Ovary (tissue), 9 donors: Measurements from ENCODE around the gene ARL6IP5. TPM values are rescaled to one million over a fixed set of nuclear protein-coding genes. Genes with fewer than 3 reads are reported as not detected.
A peak's percentile ranks its signal among the peaks of the same experiment; 100 is the strongest.

Experiments
- DNase-seq, 5 donors: peaks; one replicate each; pipeline ENCODE4 v3.0.0-alpha.2; 2019 to 2020
- H3K27ac ChIP-seq, 2 donors: fragments of 200-600 bp; one replicate each; pipeline versions ENCODE4 v1.5.1 to v1.8.0; 2019 to 2022
- H3K27me3 ChIP-seq: fragments of 200-600 bp; one replicate; pipeline ENCODE4 v1.8.0; 2022
- H3K36me3 ChIP-seq: fragments of 200-600 bp; sonication (generic); one replicate; pipeline ENCODE4 v1.5.1; 2019
- H3K4me1 ChIP-seq: one replicate; pipeline ENCODE4 v1.8.1; 2013; ENCODE audit warnings: mild to moderate bottlenecking, moderate library complexity; ENCODE audit not compliant: insufficient read depth
- H3K4me3 ChIP-seq: fragments of 200-600 bp; sonication (generic); one replicate; pipeline ENCODE4 v1.5.1; 2017
- H3K9me3 ChIP-seq, 2 donors: fragments of 200-600 bp in 1 of 2; sonication (generic) in 1 of 2; one replicate each; pipeline versions ENCODE4 v1.5.1 to v1.8.1; 2013 to 2019; ENCODE audit warnings: mild to moderate bottlenecking in 1 of 2, moderate library complexity in 1 of 2
- EP300 ChIP-seq: sonication (generic); formaldehyde crosslinking; IDR thresholded peaks from one replicate; pipeline ENCODE4 v1.6.1; 2017; ENCODE audit warnings: antibody characterized with exemption
- POLR2A ChIP-seq: fragments of 450-650 bp; IDR thresholded peaks from one replicate; pipeline ENCODE4 v1.6.1; 2017; ENCODE audit warnings: antibody characterized with exemption, mild to moderate bottlenecking, moderate library complexity
- WGBS, 3 donors: extraction: QIAGEN DNeasy Blood & Tissue Kit in 1 of 3; methylation state at CpG; one replicate each; pipeline versions ENCODE4 v1.1.5 to v1.1.7; 2013 to 2017; 5-methylcytosine and 5-hydroxymethylcytosine counted together
- intact Hi-C, 4 donors: fragments of 100-400 bp; cut with DNase I; formaldehyde crosslinking; loops; one replicate each; pipeline versions ENCODE4 v1.11.0 to v1.15.1; 2022 to 2023
- polyA plus RNA-seq, 2 donors: library from polyadenylated mRNA; stranded (reverse); fragments of 200-250 nt in 1 of 2; fragments of 350-450 nt in 1 of 2; fragmentation: Illumina TruSeq in 1 of 2; extraction: RNeasy Lipid Tissue Mini Kit (QIAGEN cat#74804) in 1 of 2; gene quantifications; one replicate each; pipeline ENCODE4 v1.2.3, GENCODE V29; 2013 to 2014
- total RNA-seq, 7 donors: library from RNA; depleted of rRNA in 2 of 7; stranded (reverse); fragments of >200 nt in 2 of 7; fragmentation: NEBNext Ultra II Directional in 3 of 7; extraction: Animal tissue kit (Norgen Biotek cat#: 25700) in 3 of 7; gene quantifications; one replicate each; pipeline versions ENCODE4 v1.1.0 to v1.2.4, GENCODE V29; 2016 to 2023
- TF ChIP-seq, protein P1 (sequence below), 3 donors: fragments of 450-650 bp in 2 of 3; fragments of 200-600 bp in 1 of 3; IDR thresholded peaks; one replicate each; pipeline versions ENCODE4 v1.5.1 to v1.8.0; 2016 to 2022; ENCODE audit warnings: antibody characterized with exemption in 3 of 3, mild to moderate bottlenecking in 1 of 3
- donor health status: DM: no; HTN: no; CAD: no; lungs with moderate emphysema.
- donor health status: DM: no; HTN: no; CAD: no.
- donor health status: Bipolar disorder and iron deficiency.
- donor health status: DM: yes; HTN: yes; CAD: no.
- donor health status: DM: no; HTN: no; CAD: no.
- donor health status: DM: yes; HTN: yes; CAD: no.

Gene ARL6IP5
- total and polyA plus RNA-seq, 9 donors, result 59.0 to 197 (median 78.4) TPM

DNA sequence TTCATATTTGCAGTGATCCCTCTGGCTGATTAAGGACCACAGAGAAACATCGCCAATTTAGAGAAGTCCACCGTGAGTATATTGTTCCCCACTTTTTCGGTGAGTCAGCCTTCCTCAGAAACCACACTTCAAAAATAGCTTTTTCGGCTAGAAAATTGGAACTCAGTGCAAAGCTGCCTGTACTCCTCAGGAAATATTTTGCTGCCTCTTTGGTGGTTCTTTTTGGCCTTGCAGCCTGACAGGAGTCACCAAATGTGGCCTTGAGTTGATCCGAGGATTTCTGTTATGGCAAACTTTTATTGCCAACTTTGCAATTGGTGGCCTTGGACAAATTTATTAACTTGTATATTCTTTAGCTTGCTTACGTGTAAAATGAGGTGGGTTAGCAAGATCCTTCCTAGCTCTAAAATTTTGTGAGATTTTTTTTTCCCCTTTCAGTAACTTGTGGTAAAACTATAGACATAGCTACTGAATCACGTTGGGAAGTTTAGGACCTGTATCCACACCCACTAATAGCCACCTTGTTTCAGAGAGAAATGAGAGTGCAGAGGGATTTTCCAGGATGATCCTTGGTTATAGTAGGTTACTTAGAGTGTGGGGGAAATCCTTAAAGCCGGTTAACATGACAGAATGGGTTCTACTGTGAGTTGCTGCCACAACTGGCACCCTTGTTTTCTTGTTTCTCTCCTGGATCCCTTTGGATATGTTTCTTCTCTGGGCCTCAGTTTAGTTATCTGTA, 9.9 kb downstream of the ARL6IP5 start:
- WGBS, 3 donors, result 17 to 24% (median 18%) methylated on average over 8 of the region's 8 CpGs
- H3K4me1 ChIP-seq, result peaks cover 8% of the 10 kb centered on the region
- intact Hi-C loops, result no loop called here
- no peak for TF ChIP-seq POLR2A
- no peak for TF ChIP-seq EP300
- TF ChIP-seq, protein P1, sequence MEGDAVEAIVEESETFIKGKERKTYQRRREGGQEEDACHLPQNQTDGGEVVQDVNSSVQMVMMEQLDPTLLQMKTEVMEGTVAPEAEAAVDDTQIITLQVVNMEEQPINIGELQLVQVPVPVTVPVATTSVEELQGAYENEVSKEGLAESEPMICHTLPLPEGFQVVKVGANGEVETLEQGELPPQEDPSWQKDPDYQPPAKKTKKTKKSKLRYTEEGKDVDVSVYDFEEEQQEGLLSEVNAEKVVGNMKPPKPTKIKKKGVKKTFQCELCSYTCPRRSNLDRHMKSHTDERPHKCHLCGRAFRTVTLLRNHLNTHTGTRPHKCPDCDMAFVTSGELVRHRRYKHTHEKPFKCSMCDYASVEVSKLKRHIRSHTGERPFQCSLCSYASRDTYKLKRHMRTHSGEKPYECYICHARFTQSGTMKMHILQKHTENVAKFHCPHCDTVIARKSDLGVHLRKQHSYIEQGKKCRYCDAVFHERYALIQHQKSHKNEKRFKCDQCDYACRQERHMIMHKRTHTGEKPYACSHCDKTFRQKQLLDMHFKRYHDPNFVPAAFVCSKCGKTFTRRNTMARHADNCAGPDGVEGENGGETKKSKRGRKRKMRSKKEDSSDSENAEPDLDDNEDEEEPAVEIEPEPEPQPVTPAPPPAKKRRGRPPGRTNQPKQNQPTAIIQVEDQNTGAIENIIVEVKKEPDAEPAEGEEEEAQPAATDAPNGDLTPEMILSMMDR (IDR thresholded peaks at IDR 0.05), result no peak
- H3K27me3 ChIP-seq, result no peaks in the 10 kb centered on the region
- no peaks in the 10 kb centered on the region for H3K36me3 ChIP-seq
- H3K4me3 ChIP-seq, result no peak overlapping the region
- DNase-seq, result no peak
- H3K27ac ChIP-seq, result peak overlapping the region in 1 of 2 donors; percentile 58
- no peaks in the 10 kb centered on the region for H3K9me3 ChIP-seq

GRCh38 chr3:69095636-69096035, 10.9 kb downstream of the ARL6IP5 start:
- Histone ChIP-seq H3K36me3 (no peaks in the 10 kb centered on the region), H3K4me3 (no peak overlapping the region), H3K4me1 (peaks cover 8% of the 10 kb centered on the region), H3K27me3 (no peaks in the 10 kb centered on the region), H3K9me3 (no peaks in the 10 kb centered on the region), H3K27ac (no peak overlapping the region)
- TF ChIP-seq EP300, result no peak
- TF ChIP-seq, protein P1 (IDR thresholded peaks at IDR 0.05), result no peak
- TF ChIP-seq POLR2A, result no peak
- WGBS, 3 donors, result 74 to 79% (median 78%) methylated on average over 5 of the region's 5 CpGs
- DNase-seq, result no peak
- intact Hi-C loops, result no loop called here

DNA sequence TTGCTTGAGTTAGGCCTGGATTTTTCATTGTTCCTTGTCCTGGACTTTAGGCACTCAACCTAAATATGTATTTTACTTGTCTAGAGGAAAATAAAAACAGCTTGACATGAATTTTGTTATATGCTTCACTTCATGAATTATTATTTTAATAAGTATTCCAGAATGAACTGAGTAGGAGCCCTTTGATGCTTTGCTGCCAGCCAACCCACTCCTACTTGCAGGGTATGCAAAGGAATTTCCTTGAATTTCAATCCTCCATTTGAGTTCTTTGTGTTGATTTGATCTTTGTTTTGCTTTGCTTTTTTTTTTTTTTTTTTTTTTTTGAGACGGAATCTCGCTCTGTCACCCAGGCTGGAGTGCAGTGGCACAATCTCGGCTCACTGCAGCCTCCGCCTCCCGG, 11.6 kb downstream of the ARL6IP5 start:
- no peak for DNase-seq
- no peak overlapping the region for H3K27ac ChIP-seq
- peaks cover 8% of the 10 kb centered on the region for H3K4me1 ChIP-seq
- H3K9me3 ChIP-seq, result no peaks in the 10 kb centered on the region
- WGBS, 3 donors, result 92 to 98% (median 96%) methylated on average over 3 to 5 of the region's 5 CpGs
- no peaks in the 10 kb centered on the region for H3K36me3 ChIP-seq
- intact Hi-C loops, result no loop called here
- no peak overlapping the region for H3K4me3 ChIP-seq
- H3K27me3 ChIP-seq, result no peaks in the 10 kb centered on the region
- TF ChIP-seq POLR2A (no peak), EP300 (no peak)
- TF ChIP-seq, protein P1 (IDR thresholded peaks at IDR 0.05), result no peak

- WGBS, 3 donors, result 96 to 97% (median 96%) methylated on average over 9 of the region's 9 CpGs
- no peak overlapping the region for H3K27ac ChIP-seq
- intact Hi-C loops, result no loop called here
- H3K4me1 ChIP-seq, result peaks cover 10% of the 10 kb centered on the region
- H3K27me3 ChIP-seq, result no peaks in the 10 kb centered on the region
- DNase-seq, result no peak
- TF ChIP-seq POLR2A (no peak), EP300 (no peak)
- TF ChIP-seq, protein P1 (IDR thresholded peaks at IDR 0.05), result no peak
- no peak overlapping the region for H3K4me3 ChIP-seq
- no peaks in the 10 kb centered on the region for H3K9me3 ChIP-seq
- no peaks in the 10 kb centered on the region for H3K36me3 ChIP-seq
Measured at GRCh38 chr3:69097407-69098086, 12.8 kb downstream of the ARL6IP5 start.
